Thyroid gland (tissue), 4 donors: ENCODE data around the gene MEOX1.

Experiments used
- POLR2A ChIP-seq, 2 donors: fragments of 450-650 bp; IDR thresholded peaks; one replicate each; pipeline ENCODE4 v1.6.1; 2017; ENCODE audit warnings: antibody characterized with exemption in 2 of 2, mild to moderate bottlenecking in 2 of 2, moderate library complexity in 1 of 2
- TF ChIP-seq, protein P1 (sequence below), 6 experiments: fragments of 200-600 bp in 3 of 6; fragments of 450-650 bp in 3 of 6; sonication (generic) in 3 of 6; IDR thresholded peaks; one replicate each; pipeline ENCODE4 v1.5.1; 2016 to 2019; ENCODE audit warnings: antibody characterized with exemption in 6 of 6, mild to moderate bottlenecking in 2 of 6, inconsistent platforms in 1 of 6, moderate library complexity in 1 of 6

DNA sequence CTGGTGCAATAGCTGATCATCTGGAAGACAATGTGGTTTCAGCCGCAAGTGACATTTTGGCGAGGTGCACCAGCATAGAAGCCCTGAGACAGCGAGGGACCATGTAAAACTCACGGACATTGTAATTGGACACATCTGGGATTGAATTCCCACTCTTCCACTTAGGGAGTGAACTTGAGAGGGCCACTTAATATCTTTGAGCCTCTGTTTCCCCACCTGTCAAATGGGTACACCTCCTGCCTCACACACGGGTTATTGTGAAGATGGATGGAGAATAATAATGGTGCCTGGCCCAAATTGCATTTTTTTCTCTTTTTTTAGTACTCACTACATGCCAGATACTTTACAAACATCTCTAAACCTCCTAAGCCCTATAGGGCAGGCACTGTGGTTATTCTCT, 45.5 kb upstream of the MEOX1 start:
- TF ChIP-seq, protein P1, sequence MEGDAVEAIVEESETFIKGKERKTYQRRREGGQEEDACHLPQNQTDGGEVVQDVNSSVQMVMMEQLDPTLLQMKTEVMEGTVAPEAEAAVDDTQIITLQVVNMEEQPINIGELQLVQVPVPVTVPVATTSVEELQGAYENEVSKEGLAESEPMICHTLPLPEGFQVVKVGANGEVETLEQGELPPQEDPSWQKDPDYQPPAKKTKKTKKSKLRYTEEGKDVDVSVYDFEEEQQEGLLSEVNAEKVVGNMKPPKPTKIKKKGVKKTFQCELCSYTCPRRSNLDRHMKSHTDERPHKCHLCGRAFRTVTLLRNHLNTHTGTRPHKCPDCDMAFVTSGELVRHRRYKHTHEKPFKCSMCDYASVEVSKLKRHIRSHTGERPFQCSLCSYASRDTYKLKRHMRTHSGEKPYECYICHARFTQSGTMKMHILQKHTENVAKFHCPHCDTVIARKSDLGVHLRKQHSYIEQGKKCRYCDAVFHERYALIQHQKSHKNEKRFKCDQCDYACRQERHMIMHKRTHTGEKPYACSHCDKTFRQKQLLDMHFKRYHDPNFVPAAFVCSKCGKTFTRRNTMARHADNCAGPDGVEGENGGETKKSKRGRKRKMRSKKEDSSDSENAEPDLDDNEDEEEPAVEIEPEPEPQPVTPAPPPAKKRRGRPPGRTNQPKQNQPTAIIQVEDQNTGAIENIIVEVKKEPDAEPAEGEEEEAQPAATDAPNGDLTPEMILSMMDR (IDR thresholded peaks at IDR 0.05), result no peak
- TF ChIP-seq POLR2A (IDR thresholded peaks at IDR 0.05), result no peak
